ENCODE results near the gene SRP68. TPM values are rescaled to one million over a fixed set of nuclear protein-coding genes. Genes with fewer than 3 reads are reported as not detected.
"Not testable (repeated sequence)": the region's sequence is repeated elsewhere in the genome, so short reads cannot be mapped to it uniquely, and the experiment has no call there.

The SRP68 gene
- polyA plus RNA-seq, 1 experiment = 70.8 TPM

DNA sequence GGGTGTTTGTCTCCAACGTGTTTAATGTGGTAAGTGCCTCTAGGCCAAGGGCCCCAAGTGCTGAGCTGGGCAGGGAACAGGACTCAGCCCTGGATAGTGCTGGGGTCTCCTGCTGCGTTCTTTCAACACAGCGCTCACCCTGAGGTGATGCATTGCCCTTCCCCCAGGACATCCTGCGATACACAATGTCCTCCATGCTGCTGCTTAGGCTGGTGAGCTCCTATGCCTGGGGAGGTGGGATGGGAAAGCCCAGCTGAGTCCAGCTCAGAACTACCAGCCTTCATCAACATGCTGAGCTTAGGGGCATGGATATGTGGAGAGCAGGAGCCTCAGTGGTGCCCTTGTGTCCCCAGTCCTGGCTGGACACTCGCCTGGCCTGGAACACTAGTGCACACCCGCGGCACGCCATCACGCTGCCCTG lies 7.2 kb upstream of the SRP68 start:
- H3K36me3 ChIP-seq (ENCODE audit: control insufficient read depth, insufficient read depth, low read length) = peaks cover 8% of the 10 kb centered on the region
- no peak overlapping the region for H3K4me3 ChIP-seq (ENCODE audit: low read depth, low read length)
- ChIA-PET POLR2A (no interaction called here), CTCF (interaction anchor here (0.9 to 1.2 kb wide), 2 partner anchors 42 to 201 kb away, joined by 3 to 4 read pairs; no protein-coding TSS in a partner anchor)
- TF ChIP-seq, protein P1, sequence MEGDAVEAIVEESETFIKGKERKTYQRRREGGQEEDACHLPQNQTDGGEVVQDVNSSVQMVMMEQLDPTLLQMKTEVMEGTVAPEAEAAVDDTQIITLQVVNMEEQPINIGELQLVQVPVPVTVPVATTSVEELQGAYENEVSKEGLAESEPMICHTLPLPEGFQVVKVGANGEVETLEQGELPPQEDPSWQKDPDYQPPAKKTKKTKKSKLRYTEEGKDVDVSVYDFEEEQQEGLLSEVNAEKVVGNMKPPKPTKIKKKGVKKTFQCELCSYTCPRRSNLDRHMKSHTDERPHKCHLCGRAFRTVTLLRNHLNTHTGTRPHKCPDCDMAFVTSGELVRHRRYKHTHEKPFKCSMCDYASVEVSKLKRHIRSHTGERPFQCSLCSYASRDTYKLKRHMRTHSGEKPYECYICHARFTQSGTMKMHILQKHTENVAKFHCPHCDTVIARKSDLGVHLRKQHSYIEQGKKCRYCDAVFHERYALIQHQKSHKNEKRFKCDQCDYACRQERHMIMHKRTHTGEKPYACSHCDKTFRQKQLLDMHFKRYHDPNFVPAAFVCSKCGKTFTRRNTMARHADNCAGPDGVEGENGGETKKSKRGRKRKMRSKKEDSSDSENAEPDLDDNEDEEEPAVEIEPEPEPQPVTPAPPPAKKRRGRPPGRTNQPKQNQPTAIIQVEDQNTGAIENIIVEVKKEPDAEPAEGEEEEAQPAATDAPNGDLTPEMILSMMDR (IDR thresholded peaks at IDR 0.05; ENCODE audit: insufficient read depth, low read depth, low read length) = 0 out of 2 replicates have a peak, but pooled peaks have one; percentile 16
- no peak for DNase-seq (ENCODE audit: low read depth)
- peaks cover 53% of the 10 kb centered on the region for H3K27me3 ChIP-seq (ENCODE audit: control insufficient read depth, insufficient read depth, low read length)

DNA sequence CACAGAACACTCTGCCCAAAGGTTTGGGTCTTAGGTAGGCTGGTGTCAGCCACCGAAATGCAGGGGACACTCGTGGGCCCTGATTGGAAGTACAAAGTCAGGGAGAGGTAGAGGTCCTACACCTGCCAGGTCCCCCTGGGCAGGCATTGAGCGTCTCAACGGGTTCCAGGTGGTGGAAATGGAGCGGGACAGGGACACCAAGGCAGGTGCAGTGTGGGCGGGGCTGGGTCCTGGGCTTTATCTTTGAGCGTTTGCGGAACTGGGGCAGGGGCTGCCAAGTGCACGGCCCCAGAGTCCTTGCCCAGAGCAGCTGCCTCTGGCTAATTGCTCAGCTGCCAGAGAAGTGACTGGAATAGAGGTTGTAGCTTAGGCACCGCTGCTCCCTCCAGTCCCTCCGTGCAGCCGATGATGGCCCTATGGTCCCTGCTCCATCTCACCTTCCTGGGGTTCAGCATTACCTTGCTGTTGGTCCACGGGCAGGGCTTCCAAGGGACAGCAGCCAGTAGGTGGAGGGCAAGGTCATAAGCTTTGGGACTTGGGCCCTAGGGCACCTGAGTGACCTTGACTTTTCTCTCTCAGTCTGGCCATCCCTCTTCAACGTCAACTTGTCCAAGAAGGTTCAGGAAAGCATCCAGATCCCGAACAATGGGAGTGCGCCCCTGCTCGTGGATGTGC lies 6.7 kb upstream of the SRP68 start, which contains the start of gene ZACN:
ZACN (plus strand) TSS at position 323 of the 675 bp plus-strand sequence; CDS start at position 406, 83 bp downstream.
- no peak for DNase-seq (ENCODE audit: low read depth)
- TF ChIP-seq, protein P1 (IDR thresholded peaks at IDR 0.05; ENCODE audit: insufficient read depth, low read depth, low read length) = no peak
- peaks cover 58% of the 10 kb centered on the region for H3K27me3 ChIP-seq (ENCODE audit: control insufficient read depth, insufficient read depth, low read length)
- CTCF ChIA-PET = interaction anchor here (0.9 to 1.5 kb wide), 4 partner anchors 24 to 201 kb away, joined by 3 to 4 read pairs (median 4); partner anchors contain the start of gene EXOC7
- H3K36me3 ChIP-seq (ENCODE audit: control insufficient read depth, insufficient read depth, low read length) = peaks cover 4% of the 10 kb centered on the region; the same call in 1 of the 2 replicates
- POLR2A ChIA-PET = no interaction called here
- no peak within 1 kb of the TSS for H3K4me3 ChIP-seq (ENCODE audit: low read depth, low read length)

DNA sequence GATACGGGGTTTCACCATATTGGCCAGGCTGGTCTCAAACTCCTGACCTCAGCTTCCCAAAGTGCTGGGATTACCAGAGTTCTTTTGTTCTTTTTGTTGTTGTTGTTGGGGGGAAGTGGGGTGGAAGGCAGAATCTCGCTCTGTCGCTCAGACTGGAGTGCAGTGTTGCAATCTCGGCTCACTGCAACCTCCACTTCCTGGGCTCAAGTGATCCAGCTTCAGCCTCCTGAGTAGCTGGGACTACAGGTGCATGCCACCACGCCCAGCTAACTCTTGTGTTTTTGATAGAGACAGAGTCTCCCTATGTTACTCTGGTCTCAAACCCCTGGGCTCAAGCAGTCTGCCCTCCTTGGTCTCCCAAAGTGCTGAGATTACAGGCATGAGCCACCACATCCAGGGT lies 6.1 kb upstream of the SRP68 start:
- DNase-seq (ENCODE audit: low read depth); POLR2A ChIA-PET; H3K4me3 ChIP-seq (ENCODE audit: low read depth, low read length); H3K36me3 ChIP-seq (ENCODE audit: control insufficient read depth, insufficient read depth, low read length): not testable (repeated sequence)
- CTCF ChIA-PET = interaction anchor here (1.3 to 1.5 kb wide), 2 partner anchors 25 to 65 kb away, joined by 3 to 4 read pairs; partner anchors contain the start of gene EXOC7
- H3K27me3 ChIP-seq (ENCODE audit: control insufficient read depth, insufficient read depth, low read length) = peaks cover 63% of the 10 kb centered on the region

DNA sequence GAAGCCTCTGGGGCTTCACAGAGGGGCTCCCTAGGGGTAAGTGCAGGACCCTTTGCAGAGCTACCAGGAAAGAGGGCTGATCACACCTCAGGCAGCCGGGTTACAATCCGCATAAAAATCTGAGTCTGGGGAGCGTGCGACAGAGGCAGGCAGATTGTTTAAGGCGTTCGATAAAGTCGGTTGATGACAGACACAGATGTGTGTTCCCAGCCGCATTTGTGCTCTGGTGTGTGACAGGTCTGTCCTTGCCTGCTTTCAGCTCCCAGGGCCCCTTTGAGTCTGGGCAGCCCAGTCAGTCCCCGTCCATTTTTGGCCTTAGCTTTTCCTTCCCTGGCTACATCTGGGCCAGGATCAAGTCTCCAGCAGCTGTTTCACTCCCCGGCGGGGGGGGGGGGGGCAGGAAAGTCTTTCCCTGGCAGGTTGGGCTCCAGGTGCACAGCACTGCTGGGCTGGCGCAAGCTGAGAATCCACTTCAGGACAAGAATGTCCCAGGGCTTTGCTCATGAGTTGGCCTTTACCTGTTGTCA lies 5.3 kb upstream of the SRP68 start:
- no peak for DNase-seq (ENCODE audit: low read depth)
- CTCF ChIA-PET = interaction anchor here (1.2 to 1.5 kb wide), 3 partner anchors 26 to 64 kb away, joined by 3 to 4 read pairs (median 4); partner anchors contain the start of gene EXOC7
- no peak overlapping the region for H3K4me3 ChIP-seq (ENCODE audit: low read depth, low read length)
- TF ChIP-seq, protein P1 (IDR thresholded peaks at IDR 0.05; ENCODE audit: insufficient read depth, low read depth, low read length) = no peak
- H3K36me3 ChIP-seq (ENCODE audit: control insufficient read depth, insufficient read depth, low read length) = no peaks in the 10 kb centered on the region
- peaks cover 63% of the 10 kb centered on the region for H3K27me3 ChIP-seq (ENCODE audit: control insufficient read depth, insufficient read depth, low read length)
- POLR2A ChIA-PET = no interaction called here

DNA sequence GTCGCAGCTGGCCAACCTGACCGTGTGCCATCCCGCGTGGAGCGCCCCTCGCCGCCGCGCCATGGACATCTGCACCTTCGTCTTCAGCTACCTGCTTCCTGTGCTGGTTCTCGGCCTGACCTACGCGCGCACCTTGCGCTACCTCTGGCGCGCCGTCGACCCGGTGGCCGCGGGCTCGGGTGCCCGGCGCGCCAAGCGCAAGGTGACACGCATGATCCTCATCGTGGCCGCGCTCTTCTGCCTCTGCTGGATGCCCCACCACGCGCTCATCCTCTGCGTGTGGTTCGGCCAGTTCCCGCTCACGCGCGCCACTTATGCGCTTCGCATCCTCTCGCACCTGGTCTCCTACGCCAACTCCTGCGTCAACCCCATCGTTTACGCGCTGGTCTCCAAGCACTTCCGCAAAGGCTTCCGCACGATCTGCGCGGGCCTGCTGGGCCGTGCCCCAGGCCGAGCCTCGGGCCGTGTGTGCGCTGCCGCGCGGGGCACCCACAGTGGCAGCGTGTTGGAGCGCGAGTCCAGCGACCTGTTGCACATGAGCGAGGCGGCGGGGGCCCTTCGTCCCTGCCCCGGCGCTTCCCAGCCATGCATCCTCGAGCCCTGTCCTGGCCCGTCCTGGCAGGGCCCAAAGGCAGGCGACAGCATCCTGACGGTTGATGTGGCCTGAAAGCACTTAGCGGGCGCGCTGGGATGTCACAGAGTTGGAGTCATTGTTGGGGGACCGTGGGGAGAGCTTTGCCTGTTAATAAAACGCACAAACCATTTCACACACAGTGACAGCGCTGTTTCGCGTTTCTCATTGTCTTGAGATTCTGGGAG lies 4.7 kb upstream of the SRP68 start:
- peaks cover 63% of the 10 kb centered on the region for H3K27me3 ChIP-seq (ENCODE audit: control insufficient read depth, insufficient read depth, low read length)
- ChIA-PET CTCF (interaction anchor here (0.9 to 1.2 kb wide), 2 partner anchors 45 to 63 kb away, joined by 3 to 4 read pairs; no protein-coding TSS in a partner anchor), POLR2A (no interaction called here)
- no peak overlapping the region for H3K4me3 ChIP-seq (ENCODE audit: low read depth, low read length)
- H3K36me3 ChIP-seq (ENCODE audit: control insufficient read depth, insufficient read depth, low read length) = no peaks in the 10 kb centered on the region
- TF ChIP-seq, protein P1 (IDR thresholded peaks at IDR 0.05; ENCODE audit: insufficient read depth, low read depth, low read length) = no peak
- no peak for DNase-seq (ENCODE audit: low read depth)

Data from BJ (cell line).